Measurements from ENCODE around the gene UBA52. TPM values are rescaled to one million over a fixed set of nuclear protein-coding genes. Genes with fewer than 3 reads are reported as not detected.

Gene UBA52
- total and polyA plus RNA-seq, 2 of the 13 experiments (the other 11 are each of a cell fraction or from before 2014, with no cell fraction given), result 959 to 1,782 TPM

- TF ChIP-seq KDM3A (CRISPR knock-in tag; IDR thresholded peaks at IDR 0.05; ENCODE audit: low read depth), result no peak; the same call in 1 of the 2 replicates
- peak; percentile 88; the same call in 1 of the 2 replicates for TF ChIP-seq GZF1 (CRISPR knock-in tag; IDR thresholded peaks at IDR 0.05)
- TF ChIP-seq HIC2 (CRISPR knock-in tag; IDR thresholded peaks at IDR 0.05; ENCODE audit: low read depth), result peak; percentile 74; the same call in 1 of the 2 replicates
- peak; percentile 85; the same call in 1 of the 2 replicates for TF ChIP-seq TEF (CRISPR knock-in tag; IDR thresholded peaks at IDR 0.05)
- TF ChIP-seq ZNF503 (CRISPR knock-in tag; IDR thresholded peaks at IDR 0.05), result peak; percentile 73; the same call in 1 of the 2 replicates
- TF ChIP-seq ZNF577 (CRISPR knock-in tag; IDR thresholded peaks at IDR 0.05; ENCODE audit: borderline replicate concordance, low read depth), result no peak
- no peak for TF ChIP-seq SP4 (CRISPR knock-in tag; IDR thresholded peaks at IDR 0.05)
- TF ChIP-seq MIER3 (CRISPR knock-in tag; IDR thresholded peaks at IDR 0.05; ENCODE audit: borderline replicate concordance), result no peak
- no peak; the same call in 1 of the 2 replicates for TF ChIP-seq ZNF784 (CRISPR knock-in tag; IDR thresholded peaks at IDR 0.05; ENCODE audit: borderline replicate concordance)
- peak; percentile 98 for TF ChIP-seq BCL3 (CRISPR knock-in tag; IDR thresholded peaks at IDR 0.05)
- 0 out of 2 replicates have a peak, but pooled peaks have one; percentile 39 for TF ChIP-seq ZHX2 (IDR thresholded peaks at IDR 0.05; ENCODE audit: low read depth)
- peak; percentile 97 for TF ChIP-seq ZHX2 (CRISPR knock-in tag; IDR thresholded peaks at IDR 0.05; ENCODE audit: borderline replicate concordance)
- TF ChIP-seq MTA3 (CRISPR knock-in tag; IDR thresholded peaks at IDR 0.05), result no peak
Observed at GRCh38 chr19:18589380-18590272, 18.0 kb downstream of the UBA52 start (continued).
